DOHH2 (cell line): Measurements from ENCODE around the gene SSBP2.

ENCODE experiments used
- H3F3A ChIP-seq: fragments of 200-600 bp; sonication (generic), shearing (Covaris generic); 2 replicates; pipeline ENCODE4 v1.6.0; 2016; ENCODE audit warnings: antibody characterized with exemption, mild to moderate bottlenecking; ENCODE audit not compliant: control insufficient read depth, insufficient read depth
- H3K27ac ChIP-seq: fragments of 200-600 bp; sonication (generic); 2 replicates; pipeline ENCODE4 v1.5.1; 2014; ENCODE audit warnings: low read depth, mild to moderate bottlenecking, low read length, moderate library complexity
- H3K27me3 ChIP-seq: fragments of 200-600 bp; sonication (generic); 2 replicates; pipeline ENCODE4 v1.6.1; 2014; ENCODE audit warnings: mild to moderate bottlenecking, low read length, mixed read lengths; ENCODE audit not compliant: control insufficient read depth
- H3K36me3 ChIP-seq: fragments of 200-600 bp; sonication (generic); 2 replicates; pipeline ENCODE4 v1.6.1; 2014; ENCODE audit warnings: mild to moderate bottlenecking, low read length, moderate library complexity, mixed read lengths; ENCODE audit not compliant: control insufficient read depth
- H3K4me1 ChIP-seq: fragments of 200-600 bp; sonication (generic); 2 replicates; pipeline ENCODE4 v1.6.1; 2014; ENCODE audit warnings: mild to moderate bottlenecking, low read length, mixed read lengths; ENCODE audit not compliant: control insufficient read depth
- H3K4me2 ChIP-seq: fragments of 200-600 bp; sonication (generic); 2 replicates; pipeline ENCODE4 v1.6.0; 2014; ENCODE audit warnings: mild to moderate bottlenecking, low read length, moderate library complexity
- H3K4me3 ChIP-seq: fragments of 200-600 bp; sonication (generic); 2 replicates; pipeline ENCODE4 v1.5.1; 2014; ENCODE audit warnings: mild to moderate bottlenecking, low read length, mixed read lengths
- H3K79me2 ChIP-seq: fragments of 200-600 bp; sonication (generic); 2 replicates; pipeline ENCODE4 v1.6.1; 2014; ENCODE audit warnings: mild to moderate bottlenecking, low read length, mixed read lengths; ENCODE audit not compliant: control insufficient read depth
- H3K9me2 ChIP-seq: fragments of 200-600 bp; sonication (generic); replicated peaks from 2 replicates; pipeline ENCODE4 v1.6.1; 2014; ENCODE audit warnings: mild to moderate bottlenecking, low read length, mixed read lengths; ENCODE audit not compliant: control insufficient read depth
- H3K9me3 ChIP-seq: fragments of 200-600 bp; sonication (generic); 2 replicates; pipeline ENCODE4 v1.6.1; 2014; ENCODE audit warnings: antibody characterized with exemption, low read length, mixed read lengths; ENCODE audit not compliant: control insufficient read depth, insufficient read depth
- H4K20me1 ChIP-seq: fragments of 200-600 bp; sonication (generic); 2 replicates; pipeline ENCODE4 v1.6.0; 2014; ENCODE audit warnings: low read depth, mild to moderate bottlenecking, antibody characterized with exemption, low read length, moderate library complexity; ENCODE audit not compliant: control insufficient read depth, insufficient read depth
- CTCF ChIP-seq: fragments of 200-600 bp; sonication (generic); IDR thresholded peaks from one replicate; pipeline ENCODE4 v1.5.1; 2014; ENCODE audit warnings: antibody characterized with exemption, mild to moderate bottlenecking, low read depth, low read length; ENCODE audit not compliant: poor library complexity, severe bottlenecking
- EZH2phosphoT487 ChIP-seq: fragments of 200-600 bp; sonication (generic); IDR thresholded peaks from 2 replicates; pipeline ENCODE4 v1.6.1; 2017; ENCODE audit warnings: borderline replicate concordance, mild to moderate bottlenecking, antibody characterized with exemption, low read length, moderate library complexity, mixed read lengths

SSBP2 gene

GRCh38 chr5:81757404-81757803 is 6.5 kb upstream of the SSBP2 start:
- peaks cover 37% of the 10 kb centered on the region for H3K4me1 ChIP-seq

GRCh38 chr5:81756016-81756415 is 5.1 kb upstream of the SSBP2 start:
- Histone ChIP-seq H3F3A (no peaks in the 10 kb centered on the region; the same call in 1 of the 2 replicates), H3K27me3 (no peaks in the 10 kb centered on the region), H3K9me3 (no peaks in the 10 kb centered on the region), H4K20me1 (no peaks in the 10 kb centered on the region), H3K4me3 (no peak overlapping the region), H3K79me2 (no peaks in the 10 kb centered on the region), H3K36me3 (no peaks in the 10 kb centered on the region), H3K9me2 (no peaks in the 10 kb centered on the region), H3K27ac (no peak overlapping the region), H3K4me2 (no peak overlapping the region), H3K4me1 (peaks cover 42% of the 10 kb centered on the region)
- TF ChIP-seq EZH2phosphoT487 (no peak), CTCF (no peak)

More at GRCh38 chr5:81757404-81757803, 6.5 kb upstream of the SSBP2 start:
- H3K27ac ChIP-seq: no peak overlapping the region
- TF ChIP-seq CTCF (no peak), EZH2phosphoT487 (no peak)
- H3K79me2 ChIP-seq: no peaks in the 10 kb centered on the region
- no peak overlapping the region for H3K4me3 ChIP-seq
- H3K9me2 ChIP-seq: no peaks in the 10 kb centered on the region
- H3K9me3 ChIP-seq: no peaks in the 10 kb centered on the region
- H3K4me2 ChIP-seq: no peak overlapping the region
- no peaks in the 10 kb centered on the region for H3K36me3 ChIP-seq
- H3F3A ChIP-seq: no peaks in the 10 kb centered on the region; the same call in 1 of the 2 replicates
- H3K27me3 ChIP-seq: no peaks in the 10 kb centered on the region
- H4K20me1 ChIP-seq: no peaks in the 10 kb centered on the region

DNA sequence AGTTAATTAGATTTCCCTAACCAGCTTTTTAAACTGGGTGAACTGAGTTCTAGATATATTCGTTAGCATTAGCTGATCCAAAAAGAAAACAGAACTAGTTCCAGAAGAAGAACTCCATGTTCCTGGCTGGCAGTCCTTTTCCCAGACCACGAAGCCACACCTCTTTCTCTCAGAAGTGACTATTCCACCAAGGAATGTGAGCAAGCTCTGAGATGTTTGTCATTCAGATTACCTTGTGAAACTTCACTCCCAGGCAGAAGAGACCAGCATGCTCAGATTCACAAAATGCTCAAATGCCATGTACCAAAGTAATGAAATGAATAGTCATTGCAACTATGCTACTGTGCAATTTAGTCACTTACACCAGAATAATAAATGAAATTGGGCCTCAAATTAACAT is 4.4 kb upstream of the SSBP2 start:
- Histone ChIP-seq H3K36me3 (no peaks in the 10 kb centered on the region), H4K20me1 (no peaks in the 10 kb centered on the region), H3K9me3 (no peaks in the 10 kb centered on the region), H3K4me3 (no peak overlapping the region), H3K4me1 (peaks cover 36% of the 10 kb centered on the region), H3K9me2 (no peaks in the 10 kb centered on the region), H3F3A (no peaks in the 10 kb centered on the region; the same call in 1 of the 2 replicates), H3K27ac (no peak overlapping the region), H3K4me2 (no peak overlapping the region), H3K27me3 (no peaks in the 10 kb centered on the region), H3K79me2 (peaks cover 5% of the 10 kb centered on the region)
- TF ChIP-seq EZH2phosphoT487 (no peak), CTCF (no peak)
